SK-N-SH (cell line): Measurements from ENCODE around the gene KRT23. TPM values are rescaled to one million over a fixed set of nuclear protein-coding genes. Genes with fewer than 3 reads are reported as not detected.

ENCODE experiments used
- CTCF ChIA-PET: fragments of 300-600, 350-600 bp; formaldehyde crosslinking; extraction: SDS; loops from one replicate; lab custom pipeline; 2021; lab: Yijun Ruan, JAX
- POLR2A ChIA-PET: fragments of 350-600 bp; sonication (Branson Sonifier 250); formaldehyde crosslinking; extraction: SDS; loops from one replicate; lab custom pipeline; 2020; ENCODE audit warnings: antibody characterized with exemption, inconsistent platforms; lab: Yijun Ruan, JAX
- DNase-seq: peaks from one replicate; pipeline ENCODE4 v3.0.0; 2012
- H2AFZ ChIP-seq: fragments of 200-600 bp; sonication (generic); 2 replicates; pipeline ENCODE4 v1.8.1; 2016; ENCODE audit warnings: antibody characterized with exemption, mild to moderate bottlenecking, low read depth
- H3F3A ChIP-seq: fragments of 200-600 bp; sonication (generic); replicated peaks from 2 replicates; pipeline ENCODE3; 2016; ENCODE audit warnings: antibody characterized with exemption, mild to moderate bottlenecking; ENCODE audit not compliant: insufficient read depth
- H3K27ac ChIP-seq, 2 experiments: fragments of 200-500 bp in 1 of 2; fragments of 200-600 bp in 1 of 2; sonication (Bioruptor generic) in 1 of 2; sonication (generic), shearing (Covaris generic) in 1 of 2; 2 replicates each; pipeline versions ENCODE4 v1.5.1 to v1.6.1; 2014 to 2016; ENCODE audit warnings: low read depth in 2 of 2, inconsistent platforms in 1 of 2, low read length in 1 of 2, mild to moderate bottlenecking in 1 of 2, mixed read lengths in 1 of 2
- H3K27me3 ChIP-seq: fragments of 200-600 bp; sonication (generic), shearing (Covaris generic); 2 replicates; pipeline ENCODE4 v1.6.1; 2016; ENCODE audit warnings: mixed run types; ENCODE audit not compliant: insufficient read depth
- H3K36me3 ChIP-seq, 2 experiments: fragments of 200-500 bp in 1 of 2; fragments of 200-600 bp in 1 of 2; sonication (Bioruptor generic) in 1 of 2; sonication (generic) in 1 of 2; replicated peaks in 1 of 2; 2 replicates each; pipeline versions ENCODE3 to v1.5.1; 2014 to 2016; ENCODE audit warnings: low read length in 1 of 2, mild to moderate bottlenecking in 1 of 2; ENCODE audit not compliant: insufficient read depth in 2 of 2, control insufficient read depth in 1 of 2
- H3K4me1 ChIP-seq, 2 experiments: fragments of 200-500 bp in 1 of 2; fragments of 200-600 bp in 1 of 2; sonication (Bioruptor generic) in 1 of 2; sonication (generic), shearing (Covaris generic) in 1 of 2; 2 replicates each; pipeline versions ENCODE4 v1.5.1 to v1.6.1; 2014 to 2016; ENCODE audit warnings: low read depth in 1 of 2, low read length in 1 of 2, mixed run types in 1 of 2; ENCODE audit not compliant: insufficient read depth in 2 of 2, control insufficient read depth in 1 of 2
- H3K4me2 ChIP-seq: fragments of 200-600 bp; sonication (generic), shearing (Covaris generic); 2 replicates; pipeline ENCODE4 v1.6.1; 2017; ENCODE audit warnings: mixed run types
- H3K4me3 ChIP-seq, 2 experiments: fragments of 200-500 bp in 1 of 2; fragments of 200-600 bp in 1 of 2; sonication (Bioruptor generic) in 1 of 2; sonication (generic), shearing (Covaris generic) in 1 of 2; 2 replicates each; pipeline versions ENCODE4 v1.5.1 to v1.8.1; 2014 to 2016; ENCODE audit warnings: low read depth in 2 of 2, inconsistent platforms in 1 of 2, low read length in 1 of 2, mild to moderate bottlenecking in 1 of 2, mixed read lengths in 1 of 2, moderate library complexity in 1 of 2
- H3K79me2 ChIP-seq: fragments of 200-600 bp; sonication (generic); 2 replicates; pipeline ENCODE4 v1.8.1; 2017; ENCODE audit warnings: mild to moderate bottlenecking; ENCODE audit not compliant: insufficient read depth
- H3K9ac ChIP-seq: fragments of 200-600 bp; sonication (generic); 2 replicates; pipeline ENCODE4 v1.6.1; 2017; ENCODE audit warnings: mixed run types
- H3K9me2 ChIP-seq: fragments of 200-600 bp; sonication (generic); 2 replicates; pipeline ENCODE4 v1.6.1; 2017; ENCODE audit warnings: mixed run types
- H3K9me3 ChIP-seq: fragments of 200-600 bp; sonication (generic); 2 replicates; pipeline ENCODE4 v1.6.1; 2017; ENCODE audit warnings: mixed run types, mild to moderate bottlenecking, moderate library complexity
- H4K20me1 ChIP-seq: fragments of 200-600 bp; sonication (generic); 2 replicates; pipeline ENCODE4 v1.6.1; 2017; ENCODE audit warnings: mild to moderate bottlenecking, mixed run types; ENCODE audit not compliant: insufficient read depth
- ELF1 ChIP-seq: IDR thresholded peaks from 2 replicates; pipeline ENCODE4 v1.4.0; 2012
- EZH2phosphoT487 ChIP-seq: fragments of 200-600 bp; sonication (generic); IDR thresholded peaks from 2 replicates; pipeline ENCODE4 v1.6.1; 2017; ENCODE audit warnings: low read depth, mixed run types, mild to moderate bottlenecking, antibody characterized with exemption, moderate library complexity, borderline replicate concordance
- FOSL2 ChIP-seq: IDR thresholded peaks from 2 replicates; pipeline ENCODE4 v1.4.0; 2012; ENCODE audit warnings: low read depth, mild to moderate bottlenecking, moderate library complexity, borderline replicate concordance
- GABPA ChIP-seq: IDR thresholded peaks from 2 replicates; pipeline ENCODE4 v1.4.0; 2012; ENCODE audit warnings: low read depth, mild to moderate bottlenecking
- JUND ChIP-seq: IDR thresholded peaks from 2 replicates; pipeline ENCODE4 v1.4.0; 2012
- MEF2A ChIP-seq: IDR thresholded peaks from 2 replicates; pipeline ENCODE4 v1.4.0; 2012; ENCODE audit warnings: low read depth, borderline replicate concordance
- MXI1 ChIP-seq: IDR thresholded peaks from 2 replicates; pipeline ENCODE4 v1.6.1; 2012; ENCODE audit warnings: mild to moderate bottlenecking, low read depth, low read length, improper control_type of control experiment
- NRF1 ChIP-seq: IDR thresholded peaks from 2 replicates; pipeline ENCODE4 v1.6.1; 2012; ENCODE audit warnings: low read depth, mild to moderate bottlenecking, low read length
- RXRA ChIP-seq: IDR thresholded peaks from 2 replicates; pipeline ENCODE4 v1.4.0; 2012; ENCODE audit warnings: low read depth, mild to moderate bottlenecking, borderline replicate concordance
- SIN3A ChIP-seq: IDR thresholded peaks from 2 replicates; pipeline ENCODE4 v1.6.1; 2012; ENCODE audit warnings: low read depth, mild to moderate bottlenecking, low read length, moderate library complexity, borderline replicate concordance
- TAF1 ChIP-seq: IDR thresholded peaks from 2 replicates; pipeline ENCODE4 v1.6.1; 2012; ENCODE audit warnings: low read depth, mild to moderate bottlenecking, low read length, moderate library complexity, borderline replicate concordance
- TCF12 ChIP-seq: IDR thresholded peaks from 2 replicates; pipeline ENCODE4 v1.4.0; 2012
- YY1 ChIP-seq: IDR thresholded peaks from 2 replicates; pipeline ENCODE4 v1.4.0; 2012; ENCODE audit warnings: low read depth, mild to moderate bottlenecking
- WGBS: methylation state at CpG from one replicate; pipeline ENCODE4 v1.1.6; 2017; ENCODE audit warnings: low lambda C conversion rate; 5-methylcytosine and 5-hydroxymethylcytosine counted together
- polyA plus RNA-seq, 3 experiments: library from polyadenylated mRNA; depleted of rRNA; stranded (reverse); fragments of >200 nt; gene quantifications; 2 replicates each; pipeline ENCODE4 v1.2.3, GENCODE V29; 2012
- TF ChIP-seq, protein P1 (sequence below): IDR thresholded peaks from 2 replicates; pipeline ENCODE4 v1.4.0; 2012; ENCODE audit warnings: low read depth, borderline replicate concordance
- TF ChIP-seq, protein P2 (sequence below): IDR thresholded peaks from 2 replicates; pipeline ENCODE4; 2012
- TF ChIP-seq, protein P3 (sequence below): fragments of 150-350 bp; IDR thresholded peaks from 2 replicates; pipeline ENCODE4 v1.6.1; 2017; ENCODE audit warnings: antibody characterized with exemption, low read length, low read depth, borderline replicate concordance
- TF ChIP-seq, protein P4 (sequence below): IDR thresholded peaks from 2 replicates; pipeline ENCODE4 v1.6.1; 2012; ENCODE audit warnings: mild to moderate bottlenecking, low read depth, low read length, moderate library complexity
- TF ChIP-seq, protein P5 (sequence below): IDR thresholded peaks from 2 replicates; pipeline ENCODE4 v1.4.0; 2012; ENCODE audit warnings: low read depth

KRT23 gene
- polyA plus RNA-seq, 1 of the 3 experiments (the other 2 are of a cell fraction), result not detected

DNA sequence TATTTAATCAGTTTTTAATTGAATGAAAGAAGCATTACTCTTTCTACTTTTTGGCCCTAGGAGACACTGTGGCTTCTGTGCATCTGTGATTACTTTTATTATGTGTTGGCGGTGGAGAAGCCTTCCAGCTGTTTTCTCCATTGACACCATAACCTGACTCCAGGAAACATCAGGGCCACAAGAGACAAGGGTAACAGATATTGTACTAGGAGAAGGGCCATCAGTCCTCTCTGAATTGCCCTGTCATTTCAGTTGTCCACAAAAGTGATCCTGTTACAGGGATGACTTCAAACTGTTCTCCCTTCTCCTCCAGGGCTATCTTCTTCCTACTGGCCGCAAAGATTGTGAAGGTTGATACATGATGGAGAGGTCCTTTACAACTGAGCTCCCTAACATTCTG, 14.7 kb upstream of the KRT23 start:
- H3K9me2 ChIP-seq, result no peaks in the 10 kb centered on the region
- H3K36me3 ChIP-seq, result no peaks in the 10 kb centered on the region
- no peaks in the 10 kb centered on the region for H3K79me2 ChIP-seq
- H3K4me3 ChIP-seq, result no peak overlapping the region
- no peak overlapping the region for H3K4me2 ChIP-seq
- no peak overlapping the region for H3K9ac ChIP-seq
- ChIA-PET CTCF (interaction anchor here (1.1 kb wide), 1 partner anchor 148 kb away, joined by 3 read pairs; no protein-coding TSS in a partner anchor), POLR2A (no interaction called here)
- H3F3A ChIP-seq, result no peaks in the 10 kb centered on the region
- TF ChIP-seq YY1, result no peak
- TF ChIP-seq, protein P1, sequence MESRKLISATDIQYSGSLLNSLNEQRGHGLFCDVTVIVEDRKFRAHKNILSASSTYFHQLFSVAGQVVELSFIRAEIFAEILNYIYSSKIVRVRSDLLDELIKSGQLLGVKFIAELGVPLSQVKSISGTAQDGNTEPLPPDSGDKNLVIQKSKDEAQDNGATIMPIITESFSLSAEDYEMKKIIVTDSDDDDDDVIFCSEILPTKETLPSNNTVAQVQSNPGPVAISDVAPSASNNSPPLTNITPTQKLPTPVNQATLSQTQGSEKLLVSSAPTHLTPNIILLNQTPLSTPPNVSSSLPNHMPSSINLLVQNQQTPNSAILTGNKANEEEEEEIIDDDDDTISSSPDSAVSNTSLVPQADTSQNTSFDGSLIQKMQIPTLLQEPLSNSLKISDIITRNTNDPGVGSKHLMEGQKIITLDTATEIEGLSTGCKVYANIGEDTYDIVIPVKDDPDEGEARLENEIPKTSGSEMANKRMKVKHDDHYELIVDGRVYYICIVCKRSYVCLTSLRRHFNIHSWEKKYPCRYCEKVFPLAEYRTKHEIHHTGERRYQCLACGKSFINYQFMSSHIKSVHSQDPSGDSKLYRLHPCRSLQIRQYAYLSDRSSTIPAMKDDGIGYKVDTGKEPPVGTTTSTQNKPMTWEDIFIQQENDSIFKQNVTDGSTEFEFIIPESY, result no peak
- TF ChIP-seq, protein P2, sequence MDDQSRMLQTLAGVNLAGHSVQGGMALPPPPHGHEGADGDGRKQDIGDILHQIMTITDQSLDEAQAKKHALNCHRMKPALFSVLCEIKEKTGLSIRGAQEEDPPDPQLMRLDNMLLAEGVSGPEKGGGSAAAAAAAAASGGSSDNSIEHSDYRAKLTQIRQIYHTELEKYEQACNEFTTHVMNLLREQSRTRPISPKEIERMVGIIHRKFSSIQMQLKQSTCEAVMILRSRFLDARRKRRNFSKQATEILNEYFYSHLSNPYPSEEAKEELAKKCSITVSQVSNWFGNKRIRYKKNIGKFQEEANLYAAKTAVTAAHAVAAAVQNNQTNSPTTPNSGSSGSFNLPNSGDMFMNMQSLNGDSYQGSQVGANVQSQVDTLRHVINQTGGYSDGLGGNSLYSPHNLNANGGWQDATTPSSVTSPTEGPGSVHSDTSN, result no peak
- TF ChIP-seq MXI1, result no peak
- TF ChIP-seq, protein P3, sequence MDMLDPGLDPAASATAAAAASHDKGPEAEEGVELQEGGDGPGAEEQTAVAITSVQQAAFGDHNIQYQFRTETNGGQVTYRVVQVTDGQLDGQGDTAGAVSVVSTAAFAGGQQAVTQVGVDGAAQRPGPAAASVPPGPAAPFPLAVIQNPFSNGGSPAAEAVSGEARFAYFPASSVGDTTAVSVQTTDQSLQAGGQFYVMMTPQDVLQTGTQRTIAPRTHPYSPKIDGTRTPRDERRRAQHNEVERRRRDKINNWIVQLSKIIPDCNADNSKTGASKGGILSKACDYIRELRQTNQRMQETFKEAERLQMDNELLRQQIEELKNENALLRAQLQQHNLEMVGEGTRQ, result no peak
- no peak for TF ChIP-seq GABPA
- TF ChIP-seq JUND, result no peak
- TF ChIP-seq, protein P4, sequence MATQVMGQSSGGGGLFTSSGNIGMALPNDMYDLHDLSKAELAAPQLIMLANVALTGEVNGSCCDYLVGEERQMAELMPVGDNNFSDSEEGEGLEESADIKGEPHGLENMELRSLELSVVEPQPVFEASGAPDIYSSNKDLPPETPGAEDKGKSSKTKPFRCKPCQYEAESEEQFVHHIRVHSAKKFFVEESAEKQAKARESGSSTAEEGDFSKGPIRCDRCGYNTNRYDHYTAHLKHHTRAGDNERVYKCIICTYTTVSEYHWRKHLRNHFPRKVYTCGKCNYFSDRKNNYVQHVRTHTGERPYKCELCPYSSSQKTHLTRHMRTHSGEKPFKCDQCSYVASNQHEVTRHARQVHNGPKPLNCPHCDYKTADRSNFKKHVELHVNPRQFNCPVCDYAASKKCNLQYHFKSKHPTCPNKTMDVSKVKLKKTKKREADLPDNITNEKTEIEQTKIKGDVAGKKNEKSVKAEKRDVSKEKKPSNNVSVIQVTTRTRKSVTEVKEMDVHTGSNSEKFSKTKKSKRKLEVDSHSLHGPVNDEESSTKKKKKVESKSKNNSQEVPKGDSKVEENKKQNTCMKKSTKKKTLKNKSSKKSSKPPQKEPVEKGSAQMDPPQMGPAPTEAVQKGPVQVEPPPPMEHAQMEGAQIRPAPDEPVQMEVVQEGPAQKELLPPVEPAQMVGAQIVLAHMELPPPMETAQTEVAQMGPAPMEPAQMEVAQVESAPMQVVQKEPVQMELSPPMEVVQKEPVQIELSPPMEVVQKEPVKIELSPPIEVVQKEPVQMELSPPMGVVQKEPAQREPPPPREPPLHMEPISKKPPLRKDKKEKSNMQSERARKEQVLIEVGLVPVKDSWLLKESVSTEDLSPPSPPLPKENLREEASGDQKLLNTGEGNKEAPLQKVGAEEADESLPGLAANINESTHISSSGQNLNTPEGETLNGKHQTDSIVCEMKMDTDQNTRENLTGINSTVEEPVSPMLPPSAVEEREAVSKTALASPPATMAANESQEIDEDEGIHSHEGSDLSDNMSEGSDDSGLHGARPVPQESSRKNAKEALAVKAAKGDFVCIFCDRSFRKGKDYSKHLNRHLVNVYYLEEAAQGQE, result no peak
- no peak for TF ChIP-seq MEF2A
- TF ChIP-seq RXRA, result no peak
- no peak for TF ChIP-seq SIN3A
- no peak for TF ChIP-seq EZH2phosphoT487
- TF ChIP-seq FOSL2, result no peak
- TF ChIP-seq, protein P5, sequence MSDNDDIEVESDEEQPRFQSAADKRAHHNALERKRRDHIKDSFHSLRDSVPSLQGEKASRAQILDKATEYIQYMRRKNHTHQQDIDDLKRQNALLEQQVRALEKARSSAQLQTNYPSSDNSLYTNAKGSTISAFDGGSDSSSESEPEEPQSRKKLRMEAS, result no peak
- no peak for TF ChIP-seq ELF1
- no peak for TF ChIP-seq TCF12
- TF ChIP-seq NRF1, result no peak
- no peak for TF ChIP-seq TAF1
- 30% methylated on average over 2 of the region's 2 CpGs for WGBS
- no peaks in the 10 kb centered on the region for H3K9me3 ChIP-seq
- no peak for DNase-seq
- H3K27ac ChIP-seq, result no peak overlapping the region
- no peak overlapping the region for H2AFZ ChIP-seq
- no peaks in the 10 kb centered on the region for H4K20me1 ChIP-seq
- 0 out of 4 replicates have a peak, but pooled peaks cover 0 to under 1% of the 10 kb centered on the region in 2 experiments for H3K4me1 ChIP-seq
- H3K27me3 ChIP-seq, result peaks cover 30% of the 10 kb centered on the region; the same call in 1 of the 2 replicates
